Testis (tissue), 2 donors: Measurements from ENCODE around the gene GRM7.

Experiments used
- CTCF ChIP-seq, 3 experiments: fragments of 450-650 bp in 2 of 3; fragments of 200-600 bp in 1 of 3; sonication (generic) in 1 of 3; IDR thresholded peaks; one replicate each; pipeline ENCODE4 v1.5.1; 2016 to 2019; ENCODE audit warnings: antibody characterized with exemption in 3 of 3, mild to moderate bottlenecking in 2 of 3, moderate library complexity in 1 of 3
- POLR2A ChIP-seq: fragments of 450-650 bp; IDR thresholded peaks from one replicate; pipeline ENCODE4 v1.6.1; 2017; ENCODE audit warnings: antibody characterized with exemption, mild to moderate bottlenecking, moderate library complexity

GRCh38 chr3:7487763-7488162, 626.8 kb downstream of the GRM7 start:
- TF ChIP-seq POLR2A (no peak), CTCF (IDR thresholded peaks at IDR 0.05) (no peak)
